Testis (tissue), 3 donors: ENCODE results near the gene TINAGL1. TPM values are rescaled to one million over a fixed set of nuclear protein-coding genes. Genes with fewer than 3 reads are reported as not detected.

Experiments
- DNase-seq: peaks from one replicate; pipeline ENCODE4 v3.0.0-alpha.2; 2019
- H3K27ac ChIP-seq, 2 donors: fragments of 200-600 bp; sonication (generic); one replicate each; pipeline ENCODE4 v1.5.1; 2019
- H3K27me3 ChIP-seq: fragments of 200-600 bp; sonication (generic); one replicate; pipeline ENCODE4 v1.5.1; 2019
- H3K36me3 ChIP-seq: fragments of 200-600 bp; sonication (generic); one replicate; pipeline ENCODE4 v1.5.1; 2017; ENCODE audit warnings: low read depth; ENCODE audit errors: missing control alignments
- H3K4me1 ChIP-seq: fragments of 200-600 bp; sonication (generic); one replicate; pipeline ENCODE4 v1.5.1; 2019
- H3K4me3 ChIP-seq, 2 donors: fragments of 200-600 bp; sonication (generic); one replicate each; pipeline ENCODE4 v1.5.1; 2017 to 2019
- H3K9me3 ChIP-seq: fragments of 200-600 bp; sonication (generic); one replicate; pipeline ENCODE4 v1.5.1; 2017
- POLR2A ChIP-seq: fragments of 450-650 bp; IDR thresholded peaks from one replicate; pipeline ENCODE4 v1.6.1; 2017; ENCODE audit warnings: antibody characterized with exemption, mild to moderate bottlenecking, moderate library complexity
- WGBS, 2 donors: methylation state at CpG; one replicate each; pipeline ENCODE4 v1.1.5; 2018; 5-methylcytosine and 5-hydroxymethylcytosine counted together
- intact Hi-C: fragments of 100-400 bp; cut with DNase I; formaldehyde crosslinking; loops from one replicate; pipeline ENCODE4 v1.15.1; 2023; ENCODE audit warnings: low total_unique reads
- polyA plus RNA-seq: library from polyadenylated mRNA; stranded (reverse); fragments of 350-450 nt; fragmentation: Illumina TruSeq; extraction: RNeasy Lipid Tissue Mini Kit (QIAGEN cat#74804); gene quantifications from one replicate; pipeline ENCODE4 v1.2.3, GENCODE V29; 2014; ENCODE audit warnings: low read depth, low replicate concordance; ENCODE audit not compliant: insufficient read depth
- total RNA-seq, 2 donors: library from RNA; depleted of rRNA; stranded (reverse); fragments of >200 nt; gene quantifications; one replicate each; pipeline ENCODE4 v1.2.3, GENCODE V29; 2016
- TF ChIP-seq, protein P1 (sequence below), 3 experiments: fragments of 450-650 bp in 2 of 3; fragments of 200-600 bp in 1 of 3; sonication (generic) in 1 of 3; IDR thresholded peaks; one replicate each; pipeline ENCODE4 v1.5.1; 2016 to 2019; ENCODE audit warnings: antibody characterized with exemption in 3 of 3, mild to moderate bottlenecking in 2 of 3, moderate library complexity in 1 of 3

Gene TINAGL1
- total and polyA plus RNA-seq, 3 donors from 2014 or later = 16.4 to 24.6 (median 23.2) TPM

DNA sequence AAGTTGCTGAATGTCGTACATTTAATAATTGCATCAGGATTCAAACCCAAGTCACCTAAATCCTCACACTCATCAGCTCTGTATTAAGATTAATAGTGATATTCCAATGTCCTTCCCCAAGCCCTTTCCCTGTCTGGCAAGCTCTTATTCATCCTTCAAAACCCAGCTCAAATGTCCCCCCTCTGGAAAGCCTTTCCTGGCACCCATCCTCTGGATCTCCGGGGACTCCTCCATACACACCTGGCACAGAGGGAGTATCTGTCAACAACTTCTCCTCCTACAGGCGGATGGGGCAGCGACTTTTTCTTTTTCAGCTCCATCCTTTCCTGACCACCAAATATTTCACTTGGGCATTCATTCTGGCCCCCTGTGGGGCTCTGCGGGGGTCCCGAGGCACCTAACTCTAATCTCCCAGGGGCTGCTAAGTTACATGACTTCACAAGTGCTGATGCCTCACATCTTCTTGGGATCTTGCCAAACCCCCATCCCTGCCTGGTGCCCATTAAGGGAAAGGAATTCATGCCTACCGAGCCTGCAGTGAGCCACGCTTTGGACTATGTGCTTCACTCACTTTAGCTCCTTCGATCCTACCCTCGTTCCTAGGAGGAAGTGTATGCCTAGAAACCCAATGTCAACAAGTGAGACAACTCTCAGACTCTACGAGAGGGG is 15.2 kb downstream of the TINAGL1 start:
- no peak for DNase-seq
- 80 to 84% methylated on average over 11 of the region's 11 CpGs for WGBS, 2 donors

DNA sequence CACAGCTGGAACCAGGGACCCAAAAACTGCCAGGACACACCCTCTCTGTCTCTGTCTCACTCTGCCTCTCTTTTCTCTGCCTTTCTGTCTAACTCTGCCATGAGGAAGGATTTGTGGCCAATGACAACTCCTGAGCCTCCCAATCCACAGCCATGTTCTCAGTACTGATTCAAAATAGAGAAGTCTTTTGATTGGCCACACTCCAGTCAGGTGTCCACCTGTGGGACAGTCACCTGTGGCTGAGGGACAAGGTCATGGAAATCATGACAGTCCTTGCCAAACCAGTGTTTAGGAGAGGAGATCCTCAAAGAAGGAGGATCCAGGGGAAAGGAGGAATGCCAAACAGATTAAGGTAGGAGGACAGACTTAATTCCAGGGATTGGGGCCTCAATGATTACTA is 15.8 kb downstream of the TINAGL1 start:
- no peaks in the 10 kb centered on the region for H3K36me3 ChIP-seq
- no peak overlapping the region for H3K4me3 ChIP-seq
- H3K4me1 ChIP-seq = peaks cover 16% of the 10 kb centered on the region

More for the DNA sequence above, 15.2 kb downstream of the TINAGL1 start:
- H3K4me3 ChIP-seq = no peak overlapping the region
- TF ChIP-seq POLR2A = no peak
- TF ChIP-seq, protein P1, sequence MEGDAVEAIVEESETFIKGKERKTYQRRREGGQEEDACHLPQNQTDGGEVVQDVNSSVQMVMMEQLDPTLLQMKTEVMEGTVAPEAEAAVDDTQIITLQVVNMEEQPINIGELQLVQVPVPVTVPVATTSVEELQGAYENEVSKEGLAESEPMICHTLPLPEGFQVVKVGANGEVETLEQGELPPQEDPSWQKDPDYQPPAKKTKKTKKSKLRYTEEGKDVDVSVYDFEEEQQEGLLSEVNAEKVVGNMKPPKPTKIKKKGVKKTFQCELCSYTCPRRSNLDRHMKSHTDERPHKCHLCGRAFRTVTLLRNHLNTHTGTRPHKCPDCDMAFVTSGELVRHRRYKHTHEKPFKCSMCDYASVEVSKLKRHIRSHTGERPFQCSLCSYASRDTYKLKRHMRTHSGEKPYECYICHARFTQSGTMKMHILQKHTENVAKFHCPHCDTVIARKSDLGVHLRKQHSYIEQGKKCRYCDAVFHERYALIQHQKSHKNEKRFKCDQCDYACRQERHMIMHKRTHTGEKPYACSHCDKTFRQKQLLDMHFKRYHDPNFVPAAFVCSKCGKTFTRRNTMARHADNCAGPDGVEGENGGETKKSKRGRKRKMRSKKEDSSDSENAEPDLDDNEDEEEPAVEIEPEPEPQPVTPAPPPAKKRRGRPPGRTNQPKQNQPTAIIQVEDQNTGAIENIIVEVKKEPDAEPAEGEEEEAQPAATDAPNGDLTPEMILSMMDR (IDR thresholded peaks at IDR 0.05) = no peak
- intact Hi-C loops = no loop called here
- no peak overlapping the region for H3K27ac ChIP-seq
- H3K27me3 ChIP-seq = no peaks in the 10 kb centered on the region
- H3K4me1 ChIP-seq = peaks cover 16% of the 10 kb centered on the region
- no peaks in the 10 kb centered on the region for H3K9me3 ChIP-seq
- H3K36me3 ChIP-seq = no peaks in the 10 kb centered on the region

DNA sequence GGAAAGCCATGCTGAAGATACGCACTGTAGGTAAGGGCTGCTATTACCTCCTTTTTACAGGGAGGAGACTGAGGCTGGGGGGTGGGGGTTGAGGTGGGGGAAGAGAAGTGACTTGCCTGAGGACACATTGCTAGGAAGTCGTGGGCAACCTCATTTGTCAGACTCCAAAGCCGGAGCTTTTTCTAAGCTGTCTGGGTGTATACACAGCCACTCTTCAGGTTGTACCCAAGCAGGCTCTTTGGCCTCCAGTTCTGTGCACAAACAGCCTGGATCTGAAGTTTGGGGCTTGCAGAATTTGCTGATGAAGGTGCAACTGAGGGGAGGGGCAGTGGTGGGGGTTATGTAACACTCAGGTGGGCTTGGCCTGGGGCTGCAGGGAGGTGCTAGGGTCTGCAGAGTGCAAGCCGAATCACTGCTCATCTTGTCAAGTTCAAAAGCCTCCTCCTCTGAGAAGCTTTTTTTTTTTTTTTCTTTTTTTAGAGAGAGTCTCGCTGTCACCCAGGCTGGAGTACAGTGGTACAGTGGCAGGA is 16.9 kb downstream of the TINAGL1 start:
- no peaks in the 10 kb centered on the region for H3K9me3 ChIP-seq
- TF ChIP-seq POLR2A = no peak
- TF ChIP-seq, protein P1 (IDR thresholded peaks at IDR 0.05) = no peak
- intact Hi-C loops = no loop called here
- H3K27ac ChIP-seq = no peak overlapping the region
- no peaks in the 10 kb centered on the region for H3K36me3 ChIP-seq
- peaks cover 9% of the 10 kb centered on the region for H3K4me1 ChIP-seq
- DNase-seq = no peak
- no peak overlapping the region for H3K4me3 ChIP-seq
- no peaks in the 10 kb centered on the region for H3K27me3 ChIP-seq
- 89 to 93% methylated on average over 5 of the region's 5 CpGs for WGBS, 2 donors

More for the DNA sequence above, 15.8 kb downstream of the TINAGL1 start:
- no peak for TF ChIP-seq POLR2A
- TF ChIP-seq, protein P1 (IDR thresholded peaks at IDR 0.05) = no peak
- intact Hi-C loops = no loop called here
- no peak for DNase-seq
- H3K27me3 ChIP-seq = no peaks in the 10 kb centered on the region
- no peaks in the 10 kb centered on the region for H3K9me3 ChIP-seq
- no peak overlapping the region for H3K27ac ChIP-seq

DNA sequence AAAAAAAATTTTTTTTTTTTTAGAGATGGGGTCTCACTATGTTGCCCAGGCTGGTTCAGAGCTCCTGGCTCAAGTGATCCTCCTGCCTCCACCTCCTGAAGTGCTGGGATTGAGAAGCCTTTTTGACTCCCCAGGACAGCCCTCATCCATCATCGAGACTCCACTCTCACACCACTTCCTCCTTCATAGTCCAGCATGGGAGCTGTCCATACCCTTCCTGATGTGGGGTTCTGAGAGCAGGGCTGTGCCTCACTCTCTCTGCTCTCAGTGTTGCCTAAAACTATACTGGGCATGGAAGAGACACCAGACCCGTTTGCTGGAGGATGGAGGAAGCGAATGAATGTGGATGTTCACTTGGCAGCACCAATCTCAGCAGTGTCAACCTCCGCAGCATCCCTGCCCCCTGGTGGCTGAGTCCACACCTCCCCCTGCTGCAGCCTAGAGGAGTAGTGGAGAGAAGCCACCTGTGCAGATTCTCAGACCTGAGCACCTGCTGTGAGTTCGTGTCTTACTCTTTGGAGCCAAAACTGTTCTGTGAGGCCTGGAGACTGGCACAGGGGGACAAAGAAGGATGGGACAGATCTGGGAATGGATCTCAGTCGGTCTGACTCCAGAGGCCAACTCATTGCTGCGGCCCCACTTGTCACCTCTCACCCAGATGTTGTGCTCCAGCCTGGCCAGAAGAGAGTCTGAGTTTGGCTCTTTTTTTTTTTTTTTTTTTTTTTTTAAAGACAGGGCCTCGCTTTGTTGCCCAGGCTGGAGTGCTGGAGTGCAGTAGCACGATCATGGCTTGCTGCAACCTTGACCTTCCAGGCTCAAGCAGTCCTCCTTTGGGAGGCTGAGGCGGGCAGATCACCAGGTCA is 17.7 kb downstream of the TINAGL1 start:
- no peak overlapping the region for H3K4me3 ChIP-seq
- TF ChIP-seq POLR2A = no peak
- TF ChIP-seq, protein P1 (IDR thresholded peaks at IDR 0.05) = peak; percentile 83 to 92 (median 87)
- H3K27me3 ChIP-seq = no peaks in the 10 kb centered on the region
- 38 to 40% methylated on average over 10 of the region's 10 CpGs for WGBS, 2 donors
- no peaks in the 10 kb centered on the region for H3K9me3 ChIP-seq
- H3K36me3 ChIP-seq = no peaks in the 10 kb centered on the region
- DNase-seq = peak; percentile 91
- intact Hi-C loops = no loop called here
- H3K4me1 ChIP-seq = peaks cover 1% of the 10 kb centered on the region
- no peak overlapping the region for H3K27ac ChIP-seq
